ENCODE results near the gene HMGCS1.

HMGCS1 gene

GRCh38 chr5:43244823-43245565 lies 68.2 kb downstream of the HMGCS1 start:
- no peaks in the 10 kb centered on the region for H3K36me3 ChIP-seq (ENCODE audit: control insufficient read depth, insufficient read depth, low read length)
- H3K9ac ChIP-seq (ENCODE audit: low read length), result no peak overlapping the region
- H3K4me1 ChIP-seq (ENCODE audit: control insufficient read depth, insufficient read depth, low read length), result no peaks in the 10 kb centered on the region

GRCh38 chr5:43243270-43243669 lies 69.9 kb downstream of the HMGCS1 start:
- H3K9me3 ChIP-seq (ENCODE audit: control insufficient read depth, insufficient read depth, low read depth, low read length), result no peaks in the 10 kb centered on the region
- no peak overlapping the region for H3K4me3 ChIP-seq (ENCODE audit: low read depth, low read length)
- H3K9ac ChIP-seq (ENCODE audit: low read length), result no peak overlapping the region
- H3K4me1 ChIP-seq (ENCODE audit: control insufficient read depth, insufficient read depth, low read length), result no peaks in the 10 kb centered on the region
- no peaks in the 10 kb centered on the region for H3K36me3 ChIP-seq (ENCODE audit: control insufficient read depth, insufficient read depth, low read length)
- no peak overlapping the region for H3K27ac ChIP-seq (ENCODE audit: low read depth, low read length)
- no peaks in the 10 kb centered on the region for H3K27me3 ChIP-seq (ENCODE audit: control insufficient read depth, insufficient read depth, low read length)

More at GRCh38 chr5:43244823-43245565, 68.2 kb downstream of the HMGCS1 start:
- Histone ChIP-seq H3K9me3 (ENCODE audit: control insufficient read depth, insufficient read depth, low read depth, low read length) (no peaks in the 10 kb centered on the region), H3K27me3 (ENCODE audit: control insufficient read depth, insufficient read depth, low read length) (no peaks in the 10 kb centered on the region), H3K27ac (ENCODE audit: low read depth, low read length) (no peak overlapping the region), H3K4me3 (ENCODE audit: low read depth, low read length) (no peak overlapping the region)

GRCh38 chr5:43242196-43242595 lies 71.0 kb downstream of the HMGCS1 start:
- H3K36me3 ChIP-seq (ENCODE audit: control insufficient read depth, insufficient read depth, low read length), result no peaks in the 10 kb centered on the region
- no peak overlapping the region for H3K27ac ChIP-seq (ENCODE audit: low read depth, low read length)
- no peak overlapping the region for H3K4me3 ChIP-seq (ENCODE audit: low read depth, low read length)
- H3K9me3 ChIP-seq (ENCODE audit: control insufficient read depth, insufficient read depth, low read depth, low read length), result no peaks in the 10 kb centered on the region
- no peaks in the 10 kb centered on the region for H3K4me1 ChIP-seq (ENCODE audit: control insufficient read depth, insufficient read depth, low read length)
- H3K27me3 ChIP-seq (ENCODE audit: control insufficient read depth, insufficient read depth, low read length), result no peaks in the 10 kb centered on the region
- H3K9ac ChIP-seq (ENCODE audit: low read length), result no peak overlapping the region

Data from HUES6 (cell line).